Neuron (in vitro differentiated cells): ENCODE measurements around the gene CAPS.
"Not testable (repeated sequence)": the region's sequence is repeated elsewhere in the genome, so short reads cannot be mapped to it uniquely, and the experiment has no call there.

Experiments
- H2AFZ ChIP-seq: one replicate; pipeline ENCODE4 v1.6.1; 2013; ENCODE audit warnings: low read depth, mild to moderate bottlenecking, inconsistent platforms, low read length, moderate library complexity
- H3K27me3 ChIP-seq: one replicate; pipeline ENCODE4 v1.6.1; 2013; ENCODE audit warnings: low read length; ENCODE audit not compliant: insufficient read depth
- H3K36me3 ChIP-seq: one replicate; pipeline ENCODE4 v1.6.1; 2013; ENCODE audit warnings: low read length; ENCODE audit not compliant: insufficient read depth
- H3K4me1 ChIP-seq: one replicate; pipeline ENCODE4 v1.6.1; 2013; ENCODE audit warnings: low read length; ENCODE audit not compliant: insufficient read depth
- H3K4me3 ChIP-seq: 2 replicates; pipeline ENCODE4 v1.5.1; 2013; ENCODE audit warnings: mild to moderate bottlenecking, low read length, moderate library complexity
- H3K9me3 ChIP-seq: one replicate; pipeline ENCODE4 v1.6.1; 2013; ENCODE audit warnings: low read length

The CAPS gene

DNA sequence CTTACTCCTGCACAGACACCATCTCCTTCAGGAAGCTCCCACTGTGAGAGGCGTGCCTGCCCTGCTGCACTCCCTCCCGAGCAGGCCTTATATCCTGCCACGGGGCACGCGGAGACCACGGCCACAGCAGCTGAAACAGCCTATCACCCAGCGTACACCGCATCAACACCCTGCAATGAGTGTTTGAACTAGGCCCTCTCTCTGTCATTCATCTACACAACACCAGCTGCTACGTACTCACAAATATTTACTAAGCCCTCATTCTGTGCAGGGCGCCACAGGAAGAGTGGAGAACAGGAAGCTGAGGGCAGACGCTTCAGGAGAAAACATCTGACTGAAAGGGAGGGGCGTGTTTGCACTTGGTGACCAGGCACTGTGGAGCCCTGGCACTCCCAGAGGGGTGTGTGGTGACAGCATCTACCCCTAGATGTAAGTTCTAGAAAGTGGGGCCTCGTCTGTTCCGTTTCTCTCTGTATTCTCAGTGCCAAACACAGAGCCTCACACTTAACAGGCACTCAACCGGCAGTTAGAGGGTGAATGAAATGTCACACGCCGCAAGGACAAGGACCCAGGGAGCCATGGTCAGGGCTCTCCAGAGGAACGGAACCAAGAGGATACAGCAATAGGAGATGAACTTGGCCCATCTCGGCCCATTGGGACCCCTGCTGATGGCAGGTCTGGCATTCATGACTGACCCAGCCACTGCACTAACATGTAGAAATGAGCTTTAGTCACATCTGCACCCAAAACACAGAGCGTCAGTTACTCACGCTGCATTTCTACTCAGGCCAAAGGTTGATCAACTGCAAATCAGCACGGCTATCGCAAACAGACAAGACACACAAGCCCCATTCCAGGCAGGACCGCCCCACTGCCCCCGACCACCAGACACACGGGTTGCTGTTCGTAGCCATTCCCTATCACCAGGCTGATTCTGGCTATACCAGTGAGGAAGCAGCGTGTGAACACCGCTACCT lies 48.2 kb downstream of the CAPS start:
- Histone ChIP-seq H3K4me1 (peaks cover 25% of the 10 kb centered on the region), H3K27me3 (no peaks in the 10 kb centered on the region), H3K4me3 (no peak overlapping the region), H3K9me3 (no peaks in the 10 kb centered on the region), H2AFZ (no peak overlapping the region), H3K36me3 (peaks cover 8% of the 10 kb centered on the region)

DNA sequence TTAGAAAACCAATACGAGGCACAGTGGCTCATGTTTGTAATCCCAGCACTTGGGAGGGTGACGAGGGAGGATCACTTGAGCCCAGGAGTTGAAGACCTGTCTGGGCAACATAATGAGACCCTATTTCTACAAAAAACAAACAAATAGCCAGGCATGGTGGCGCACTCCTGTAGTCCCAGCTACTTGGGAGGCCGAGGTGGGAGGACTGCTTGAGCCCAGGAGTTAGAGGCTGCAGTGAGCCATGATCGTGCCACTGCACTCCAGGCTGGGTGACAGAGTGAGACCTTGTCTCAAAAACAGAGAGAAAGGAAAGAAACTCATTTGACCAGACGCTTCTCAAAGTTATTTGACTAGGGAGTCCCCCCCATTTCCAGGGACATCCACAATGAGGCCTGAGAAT lies 49.2 kb downstream of the CAPS start:
- H3K36me3 ChIP-seq, H2AFZ ChIP-seq, H3K27me3 ChIP-seq, H3K9me3 ChIP-seq, H3K4me3 ChIP-seq: not testable (repeated sequence)
- H3K4me1 ChIP-seq, result peaks cover 29% of the 10 kb centered on the region

- no peak overlapping the region for H3K4me3 ChIP-seq
- peaks cover 8% of the 10 kb centered on the region for H3K36me3 ChIP-seq
- H3K4me1 ChIP-seq, result peaks cover 25% of the 10 kb centered on the region
- H3K27me3 ChIP-seq, result no peaks in the 10 kb centered on the region
- H3K9me3 ChIP-seq, result no peaks in the 10 kb centered on the region
- H2AFZ ChIP-seq, result no peak overlapping the region
These were observed 49.8 kb downstream of the CAPS start for GRCh38 chr19:5963855-5964254.

GRCh38 chr19:5964816-5965565 lies 50.9 kb downstream of the CAPS start:
- no peaks in the 10 kb centered on the region for H3K27me3 ChIP-seq
- peaks cover 8% of the 10 kb centered on the region for H3K36me3 ChIP-seq
- H3K9me3 ChIP-seq, result no peaks in the 10 kb centered on the region
- H2AFZ ChIP-seq, result no peak overlapping the region
- H3K4me3 ChIP-seq, result no peak overlapping the region
- H3K4me1 ChIP-seq, result peaks cover 23% of the 10 kb centered on the region
